Erythroblast (primary cell): Measurements from ENCODE around the gene PCDH9.

Experiments used
- GATA1 ChIP-seq: IDR thresholded peaks from 2 replicates; pipeline ENCODE4 v1.6.1; 2011; ENCODE audit warnings: low read depth, mild to moderate bottlenecking, control low read depth, low read length, moderate library complexity
- POLR2A ChIP-seq: IDR thresholded peaks from 2 replicates; pipeline ENCODE4 v1.6.1; 2011; ENCODE audit warnings: mild to moderate bottlenecking, low read length

- TF ChIP-seq POLR2A (no peak), GATA1 (no peak)
These were observed 876.5 kb downstream of the PCDH9 start for GRCh38 chr13:66353664-66354063.
